RWPE1 (cell line): ENCODE data around the gene GSX2.

Experiments
- CTCF ChIA-PET: fragments of 350-600 bp; sonication (Branson Sonifier 250); formaldehyde crosslinking; extraction: SDS; loops from one replicate; lab custom pipeline; 2021; lab: Yijun Ruan, JAX
- POLR2A ChIA-PET: fragments of 400-600 bp; formaldehyde crosslinking; extraction: SDS; loops from one replicate; lab custom pipeline; 2020; ENCODE audit warnings: antibody characterized with exemption; ENCODE audit not compliant: low non-redundant PET; lab: Yijun Ruan, JAX
- DNase-seq: peaks from one replicate; pipeline ENCODE4 v3.0.0; 2012; ENCODE audit warnings: low spot score
- H3K27ac ChIP-seq: fragments of 450-650 bp; 2 replicates; pipeline ENCODE4 v1.5.1; 2017
- CTCF ChIP-seq: fragments of 450-650 bp; conservative IDR thresholded peaks from 2 replicates; pipeline ENCODE4 v1.5.1; 2017; ENCODE audit warnings: low read depth, mild to moderate bottlenecking

The GSX2 gene

GRCh38 chr4:54058171-54058570, 41.8 kb upstream of the GSX2 start:
- no peak overlapping the region for H3K27ac ChIP-seq
- CTCF ChIA-PET, result no interaction called here
- no peak for DNase-seq
- POLR2A ChIA-PET, result interaction anchor here (0.7 kb wide), 1 partner anchor 75 kb away, joined by 6 read pairs; no protein-coding TSS in a partner anchor
- no peak for TF ChIP-seq CTCF

GRCh38 chr4:54060116-54060515, 39.8 kb upstream of the GSX2 start:
- TF ChIP-seq CTCF, result no peak
- ChIA-PET POLR2A (no interaction called here), CTCF (no interaction called here)
- DNase-seq, result no peak
- no peak overlapping the region for H3K27ac ChIP-seq

GRCh38 chr4:54061067-54061466, 38.9 kb upstream of the GSX2 start:
- ChIA-PET POLR2A (no interaction called here), CTCF (interaction anchor here (1.0 kb wide), 1 partner anchor 173 kb away, joined by 7 read pairs; no protein-coding TSS in a partner anchor)
- H3K27ac ChIP-seq, result no peak overlapping the region
- no peak for TF ChIP-seq CTCF
- DNase-seq, result no peak

- ChIA-PET CTCF (interaction anchor here (1.0 to 2.0 kb wide), 2 partner anchors 11 to 172 kb away, joined by 4 to 7 read pairs; no protein-coding TSS in a partner anchor), POLR2A (no interaction called here)
- no peak for TF ChIP-seq CTCF
- no peak for DNase-seq
- H3K27ac ChIP-seq, result no peak overlapping the region
Observed at GRCh38 chr4:54061873-54062272, 38.1 kb upstream of the GSX2 start.

GRCh38 chr4:54062392-54062791, 37.6 kb upstream of the GSX2 start:
- no peak overlapping the region for H3K27ac ChIP-seq
- TF ChIP-seq CTCF, result no peak
- ChIA-PET CTCF (interaction anchor here (2.0 kb wide), 1 partner anchor 11 kb away, joined by 4 read pairs; no protein-coding TSS in a partner anchor), POLR2A (interaction anchor here (0.6 kb wide), 1 partner anchor 11 kb away, joined by 6 read pairs; no protein-coding TSS in a partner anchor)
- no peak for DNase-seq

- TF ChIP-seq CTCF, result no peak
- no peak for DNase-seq
Observed at GRCh38 chr4:54063229-54063628, 36.7 kb upstream of the GSX2 start.

More at GRCh38 chr4:54063229-54063628, 36.7 kb upstream of the GSX2 start:
- POLR2A ChIA-PET, result no interaction called here
- CTCF ChIA-PET, result interaction anchor here (2.0 kb wide), 1 partner anchor 12 kb away, joined by 4 read pairs; no protein-coding TSS in a partner anchor
- peak overlapping the region; percentile 92 for H3K27ac ChIP-seq
